Endothelial cell of umbilical vein (primary cell): ENCODE results near the gene CUX1. TPM values are rescaled to one million over a fixed set of nuclear protein-coding genes. Genes with fewer than 3 reads are reported as not detected.

Experiments used
- BruUV-seq: library from RNA; stranded (reverse); fragments of 400-500 nt; replicated peaks from 2 replicates; lab custom pipeline; 2021; lab: Mats Ljungman, UMichigan
- CTCF ChIA-PET: fragments of 300-600, 350-600 bp; sonication (Branson Sonifier 250); formaldehyde crosslinking; loops from one replicate; lab custom pipeline; 2021; ENCODE audit warnings: antibody characterized with exemption, inconsistent platforms; lab: Charles Lee
- POLR2A ChIA-PET: fragments of 300-600, 350-600 bp; sonication (Branson Sonifier 250); formaldehyde crosslinking; loops from one replicate; lab custom pipeline; 2021; ENCODE audit warnings: antibody characterized with exemption, inconsistent platforms; lab: Charles Lee
- DNase-seq: peaks from one replicate; pipeline ENCODE4 v3.0.0-alpha.2; 2011; ENCODE audit warnings: low read depth, low spot score
- FAIRE-seq: peaks from 2 replicates; lab custom pipeline; 2011; peaks lifted over from hg19 to GRCh38; lab: Jason Lieb, UNC
- H2AFZ ChIP-seq: 2 replicates; pipeline ENCODE4 v1.6.0; 2012; ENCODE audit warnings: low read depth, low read length, control low read depth, inconsistent platforms
- H3K27ac ChIP-seq: 2 replicates; pipeline ENCODE4 v1.5.1; 2011; ENCODE audit warnings: low read depth, mild to moderate bottlenecking, control low read depth, low read length, moderate library complexity; ENCODE audit not compliant: insufficient read depth
- H3K27me3 ChIP-seq, 2 experiments: 2 replicates each; pipeline versions ENCODE4 v1.6.0 to v1.6.1; 2011; ENCODE audit warnings: low read length in 2 of 2, mixed read lengths in 1 of 2; ENCODE audit not compliant: control insufficient read depth in 2 of 2, insufficient read depth in 2 of 2
- H3K36me3 ChIP-seq, 2 experiments: 2 replicates in 1 of 2; 3 replicates in 1 of 2; pipeline ENCODE4 v1.5.1; 2011; ENCODE audit warnings: low read length in 2 of 2, mild to moderate bottlenecking in 1 of 2, moderate library complexity in 1 of 2; ENCODE audit not compliant: control insufficient read depth in 2 of 2, insufficient read depth in 2 of 2; ENCODE audit errors: extremely low read depth in 1 of 2
- H3K4me1 ChIP-seq: 3 replicates; pipeline ENCODE4 v1.5.1; 2011; ENCODE audit warnings: mild to moderate bottlenecking, low read length; ENCODE audit not compliant: control insufficient read depth, insufficient read depth; ENCODE audit errors: extremely low read depth
- H3K4me2 ChIP-seq: 2 replicates; pipeline ENCODE4 v1.6.1; 2011; ENCODE audit warnings: low read length, control low read depth, mixed read lengths; ENCODE audit not compliant: insufficient read depth
- H3K4me3 ChIP-seq, 3 experiments: fragments of 200-600 bp in 1 of 3; sonication (generic), shearing (Covaris generic) in 1 of 3; replicated peaks in 1 of 3; 2 replicates each; pipeline ENCODE4 v1.5.1; 2011 to 2016; ENCODE audit warnings: control low read depth in 3 of 3, low read length in 3 of 3, mild to moderate bottlenecking in 2 of 3, inconsistent platforms in 1 of 3, low read depth in 1 of 3, moderate library complexity in 1 of 3; ENCODE audit not compliant: insufficient read depth in 1 of 3
- H3K79me2 ChIP-seq: 2 replicates; pipeline ENCODE4 v1.6.0; 2012; ENCODE audit warnings: low read length, inconsistent platforms; ENCODE audit not compliant: control insufficient read depth, insufficient read depth
- H3K9ac ChIP-seq: replicated peaks from 2 replicates; pipeline ENCODE3; 2011; ENCODE audit warnings: low read length, control low read depth; ENCODE audit not compliant: insufficient read depth; ENCODE audit errors: extremely low read depth
- H3K9me1 ChIP-seq: replicated peaks from 3 replicates; pipeline ENCODE4 v1.6.0; 2011; ENCODE audit warnings: mild to moderate bottlenecking, low read length; ENCODE audit not compliant: control insufficient read depth, insufficient read depth; ENCODE audit errors: extremely low read depth
- H3K9me3 ChIP-seq: replicated peaks from 2 replicates; pipeline ENCODE4 v1.5.1; 2012; ENCODE audit warnings: low read length, inconsistent platforms; ENCODE audit not compliant: control insufficient read depth, insufficient read depth
- H4K20me1 ChIP-seq: replicated peaks from 2 replicates; pipeline ENCODE3; 2011; ENCODE audit warnings: mild to moderate bottlenecking, low read length; ENCODE audit not compliant: control insufficient read depth, insufficient read depth; ENCODE audit errors: extremely low read depth
- CTCF ChIP-seq, 2 donors: IDR thresholded peaks; 1 replicate in 1 of 2; 2 replicates in 1 of 2; pipeline ENCODE4 v1.5.1; 2011; ENCODE audit warnings: low read length in 2 of 2, mild to moderate bottlenecking in 2 of 2, moderate library complexity in 2 of 2, control low read depth in 1 of 2, inconsistent platforms in 1 of 2, low read depth in 1 of 2; ENCODE audit not compliant: insufficient read depth in 1 of 2; ENCODE audit errors: extremely low read depth in 1 of 2
- EZH2 ChIP-seq: IDR thresholded peaks from 2 replicates; pipeline ENCODE4 v1.6.1; 2012; ENCODE audit warnings: borderline replicate concordance, low read depth, mild to moderate bottlenecking, moderate library complexity, low read length, inconsistent platforms; ENCODE audit not compliant: severe bottlenecking
- FOS ChIP-seq: IDR thresholded peaks from 2 replicates; pipeline ENCODE4 v1.6.1; 2011; ENCODE audit warnings: mild to moderate bottlenecking, low read length, moderate library complexity, borderline replicate concordance; ENCODE audit not compliant: insufficient read depth
- GATA2 ChIP-seq: IDR thresholded peaks from 2 replicates; pipeline ENCODE4 v1.7.0; 2011; ENCODE audit warnings: low read depth, mild to moderate bottlenecking, moderate library complexity, mixed read lengths, low read length; ENCODE audit not compliant: insufficient read length, insufficient read depth
- JUN ChIP-seq: IDR thresholded peaks from 2 replicates; pipeline ENCODE4 v1.6.1; 2011; ENCODE audit warnings: borderline replicate concordance, low read depth; ENCODE audit not compliant: insufficient read length, insufficient read depth
- MAX ChIP-seq: IDR thresholded peaks from 2 replicates; pipeline ENCODE4 v1.6.1; 2011; ENCODE audit not compliant: insufficient read depth, insufficient read length
- MYC ChIP-seq: IDR thresholded peaks from one replicate; pipeline ENCODE4 v1.6.1; 2011; ENCODE audit warnings: mild to moderate bottlenecking, low read depth, low read length
- POLR2A ChIP-seq: IDR thresholded peaks from 2 replicates; pipeline ENCODE4 v1.6.1; 2012; ENCODE audit warnings: low read depth, mild to moderate bottlenecking, control low read depth, low read length
- POLR2AphosphoS5 ChIP-seq: IDR thresholded peaks from 2 replicates; pipeline ENCODE4 v1.6.1; 2012; ENCODE audit warnings: low read depth, mild to moderate bottlenecking, control low read depth, low read length, moderate library complexity; ENCODE audit not compliant: insufficient read depth
- dilution Hi-C: fragments of 300-500 bp; cut with MboI; formaldehyde crosslinking; loops from one replicate; pipeline ENCODE4 v1.15.0; 2019; ENCODE audit warnings: low sequenced_read_pairs; ENCODE audit not compliant: extremely low pct_ligation_motif_present
- intact Hi-C: fragments of 100-400 bp; cut with micrococcal nuclease; formaldehyde crosslinking; loops from one replicate; pipeline ENCODE4 v1.10.0; 2022
- polyA plus RNA-seq, 4 experiments: library from polyadenylated mRNA; depleted of rRNA in 3 of 4; stranded (reverse) in 3 of 4; unstranded in 1 of 4; fragments of >200 nt; gene quantifications; 2 replicates each; pipeline versions ENCODE4 v1.2.1 to v1.2.3, GENCODE V29; 2011 to 2012; ENCODE audit warnings: missing spikeins in 1 of 4
- total RNA-seq: library from RNA; stranded (reverse); gene quantifications from 2 replicates; pipeline ENCODE4 v1.2.3, GENCODE V29; 2021

Gene CUX1
- total and polyA plus RNA-seq, 2 donors (not counting 3 experiments of a cell fraction or from before 2014, with no cell fraction given), result 13.8 to 49.8 TPM

- Histone ChIP-seq H3K9me1 (no peaks in the 10 kb centered on the region), H3K27ac (no peak overlapping the region), H4K20me1 (no peaks in the 10 kb centered on the region), H3K4me2 (no peak overlapping the region), H3K27me3 (no peaks in the 10 kb centered on the region), H3K36me3 (peaks cover 0 to 5% of the 10 kb centered on the region in 2 experiments), H3K4me1 (no peaks in the 10 kb centered on the region), H3K79me2 (no peaks in the 10 kb centered on the region), H3K9ac (no peak overlapping the region), H3K9me3 (no peaks in the 10 kb centered on the region), H3K4me3 (no peak overlapping the region), H2AFZ (no peak overlapping the region)
- ChIA-PET POLR2A (no interaction called here), CTCF (interaction anchor here (0.6 to 1.2 kb wide), 2 partner anchors 10 to 143 kb away, joined by 3 to 4 read pairs; no protein-coding TSS in a partner anchor)
- intact Hi-C loops, result no loop called here
- BruUV-seq, result no TSS peak
- dilution Hi-C loops, result no loop called here
- TF ChIP-seq POLR2AphosphoS5, result no peak
- no peak for TF ChIP-seq POLR2A
- TF ChIP-seq MYC, result no peak
- TF ChIP-seq JUN, result no peak
- TF ChIP-seq MAX, result no peak
- FAIRE-seq, result no peak
- no peak for DNase-seq
Observed at GRCh38 chr7:102244601-102245000, 427.2 kb downstream of the CUX1 start.

- H2AFZ ChIP-seq, result no peak overlapping the region
- intact Hi-C loops (no loop called here), dilution Hi-C loops (no loop called here)
- no peaks in the 10 kb centered on the region for H3K4me1 ChIP-seq
- H3K27ac ChIP-seq, result no peak overlapping the region
- TF ChIP-seq MAX, result no peak
- no peak for TF ChIP-seq JUN
- TF ChIP-seq MYC, result no peak
- TF ChIP-seq POLR2AphosphoS5, result no peak
- TF ChIP-seq GATA2, result no peak
- no peak for TF ChIP-seq CTCF (IDR thresholded peaks at IDR 0.05; ENCODE audit: extremely low read depth in 1 of 2, insufficient read depth in 1 of 2, low read depth in 1 of 2, low read length in 2 of 2)
- TF ChIP-seq FOS, result no peak
- TF ChIP-seq POLR2A, result no peak
- no peak for TF ChIP-seq EZH2
- no peaks in the 10 kb centered on the region for H3K27me3 ChIP-seq
- POLR2A ChIA-PET, result no interaction called here
- DNase-seq (no peak), FAIRE-seq (no peak)
- no peaks in the 10 kb centered on the region for H4K20me1 ChIP-seq
- BruUV-seq, result no TSS peak
- no peak overlapping the region for H3K4me2 ChIP-seq
- H3K36me3 ChIP-seq, result peaks cover 0 to 2% of the 10 kb centered on the region in 2 experiments
- no peak overlapping the region for H3K9ac ChIP-seq
- no peak overlapping the region for H3K4me3 ChIP-seq
- CTCF ChIA-PET, result interaction anchor here (2.2 kb wide), 1 partner anchor 705 kb away, joined by 8 read pairs; no protein-coding TSS in a partner anchor
- no peaks in the 10 kb centered on the region for H3K79me2 ChIP-seq
- no peaks in the 10 kb centered on the region for H3K9me1 ChIP-seq
- H3K9me3 ChIP-seq, result no peaks in the 10 kb centered on the region
Observed at GRCh38 chr7:102248081-102248455, 430.6 kb downstream of the CUX1 start.
